Measurements from ENCODE around the gene DTD1. TPM values are rescaled to one million over a fixed set of nuclear protein-coding genes. Genes with fewer than 3 reads are reported as not detected.

Gene DTD1
- total RNA-seq, 1 experiment from 2014 or later = 14.3 TPM

GRCh38 chr20:18625907-18626655, 38.2 kb downstream of the DTD1 start:
- H3K27ac Mint-ChIP-seq (ENCODE audit: unreplicated experiment) = no peak overlapping the region
- no peaks in the 10 kb centered on the region for H3K36me3 Mint-ChIP-seq (ENCODE audit: insufficient read depth, unreplicated experiment)
- BruUV-seq (replicated peaks) = no TSS peak
- no peak for DNase-seq
- no peaks in the 10 kb centered on the region for H3K9me3 Mint-ChIP-seq (ENCODE audit: low read depth, unreplicated experiment)
- intact Hi-C loops (cut with micrococcal nuclease; ENCODE audit: unreplicated experiment) = no loop called here
- no peaks in the 10 kb centered on the region for H3K27me3 Mint-ChIP-seq (ENCODE audit: unreplicated experiment)
- CTCF ChIA-PET = no interaction called here
- TF ChIP-seq CTCF (IDR thresholded peaks at IDR 0.05; ENCODE audit: unreplicated experiment) = no peak
- H3K4me3 Mint-ChIP-seq (ENCODE audit: low read depth, unreplicated experiment) = no peak overlapping the region
- H3K4me1 Mint-ChIP-seq (ENCODE audit: low read depth, unreplicated experiment) = no peaks in the 10 kb centered on the region

- peak; percentile 26 for DNase-seq
- Mint-ChIP-seq H3K27ac (ENCODE audit: unreplicated experiment) (no peak overlapping the region), H3K36me3 (ENCODE audit: insufficient read depth, unreplicated experiment) (peaks cover 3% of the 10 kb centered on the region), H3K4me1 (ENCODE audit: low read depth, unreplicated experiment) (no peaks in the 10 kb centered on the region), H3K9me3 (ENCODE audit: low read depth, unreplicated experiment) (no peaks in the 10 kb centered on the region), H3K4me3 (ENCODE audit: low read depth, unreplicated experiment) (no peak overlapping the region), H3K27me3 (ENCODE audit: unreplicated experiment) (no peaks in the 10 kb centered on the region)
- TF ChIP-seq CTCF (IDR thresholded peaks at IDR 0.05; ENCODE audit: unreplicated experiment) = peak; percentile 24
- CTCF ChIA-PET = no interaction called here
- intact Hi-C loops (cut with micrococcal nuclease; ENCODE audit: unreplicated experiment) = no loop called here
- no TSS peak for BruUV-seq (replicated peaks)
Measured at GRCh38 chr20:18628330-18628920, 40.6 kb downstream of the DTD1 start.

- Mint-ChIP-seq H3K9me3 (ENCODE audit: low read depth, unreplicated experiment) (no peaks in the 10 kb centered on the region), H3K27ac (ENCODE audit: unreplicated experiment) (no peak overlapping the region), H3K27me3 (ENCODE audit: unreplicated experiment) (no peaks in the 10 kb centered on the region), H3K4me3 (ENCODE audit: low read depth, unreplicated experiment) (no peak overlapping the region), H3K36me3 (ENCODE audit: insufficient read depth, unreplicated experiment) (peaks cover 4% of the 10 kb centered on the region), H3K4me1 (ENCODE audit: low read depth, unreplicated experiment) (no peaks in the 10 kb centered on the region)
- DNase-seq = peak; percentile 45
- BruUV-seq (replicated peaks) = no TSS peak
- peak; percentile 38 for TF ChIP-seq CTCF (IDR thresholded peaks at IDR 0.05; ENCODE audit: unreplicated experiment)
- CTCF ChIA-PET = no interaction called here
- intact Hi-C loops (cut with micrococcal nuclease; ENCODE audit: unreplicated experiment) = no loop called here
Measured at GRCh38 chr20:18632196-18632789, 44.4 kb downstream of the DTD1 start.

- CTCF ChIA-PET = no interaction called here
- intact Hi-C loops (cut with micrococcal nuclease; ENCODE audit: unreplicated experiment) = no loop called here
- TF ChIP-seq CTCF (IDR thresholded peaks at IDR 0.05; ENCODE audit: unreplicated experiment) = no peak
- no peak for DNase-seq
- no peaks in the 10 kb centered on the region for H3K27me3 Mint-ChIP-seq (ENCODE audit: unreplicated experiment)
- no peak overlapping the region for H3K27ac Mint-ChIP-seq (ENCODE audit: unreplicated experiment)
- no TSS peak for BruUV-seq (replicated peaks)
- H3K36me3 Mint-ChIP-seq (ENCODE audit: insufficient read depth, unreplicated experiment) = peaks cover 4% of the 10 kb centered on the region
- no peak overlapping the region for H3K4me3 Mint-ChIP-seq (ENCODE audit: low read depth, unreplicated experiment)
- no peaks in the 10 kb centered on the region for H3K4me1 Mint-ChIP-seq (ENCODE audit: low read depth, unreplicated experiment)
- no peaks in the 10 kb centered on the region for H3K9me3 Mint-ChIP-seq (ENCODE audit: low read depth, unreplicated experiment)
Measured at GRCh38 chr20:18633411-18633810, 45.6 kb downstream of the DTD1 start.
